ENCODE results near the gene FRAS1.

- TF ChIP-seq, protein P1, sequence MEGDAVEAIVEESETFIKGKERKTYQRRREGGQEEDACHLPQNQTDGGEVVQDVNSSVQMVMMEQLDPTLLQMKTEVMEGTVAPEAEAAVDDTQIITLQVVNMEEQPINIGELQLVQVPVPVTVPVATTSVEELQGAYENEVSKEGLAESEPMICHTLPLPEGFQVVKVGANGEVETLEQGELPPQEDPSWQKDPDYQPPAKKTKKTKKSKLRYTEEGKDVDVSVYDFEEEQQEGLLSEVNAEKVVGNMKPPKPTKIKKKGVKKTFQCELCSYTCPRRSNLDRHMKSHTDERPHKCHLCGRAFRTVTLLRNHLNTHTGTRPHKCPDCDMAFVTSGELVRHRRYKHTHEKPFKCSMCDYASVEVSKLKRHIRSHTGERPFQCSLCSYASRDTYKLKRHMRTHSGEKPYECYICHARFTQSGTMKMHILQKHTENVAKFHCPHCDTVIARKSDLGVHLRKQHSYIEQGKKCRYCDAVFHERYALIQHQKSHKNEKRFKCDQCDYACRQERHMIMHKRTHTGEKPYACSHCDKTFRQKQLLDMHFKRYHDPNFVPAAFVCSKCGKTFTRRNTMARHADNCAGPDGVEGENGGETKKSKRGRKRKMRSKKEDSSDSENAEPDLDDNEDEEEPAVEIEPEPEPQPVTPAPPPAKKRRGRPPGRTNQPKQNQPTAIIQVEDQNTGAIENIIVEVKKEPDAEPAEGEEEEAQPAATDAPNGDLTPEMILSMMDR (IDR thresholded peaks at IDR 0.05), result no peak
- TF ChIP-seq POLR2A (IDR thresholded peaks at IDR 0.05), result no peak
Observed at GRCh38 chr4:78323439-78323838, 266.3 kb downstream of the FRAS1 start.

Measured in Peyer's patch (tissue), 4 donors.